A549 (cell line): ENCODE measurements around the gene TBL1XR1. TPM values are rescaled to one million over a fixed set of nuclear protein-coding genes. Genes with fewer than 3 reads are reported as not detected.

Source experiments
- ATAC-seq, 2 experiments: fragments of 200-7000 bp in 1 of 2; fragments of >200 bp in 1 of 2; cut with Nextera tagmentation in 1 of 2; cut with Tn5 transposase in 1 of 2; 3 replicates each; pipeline versions ENCODE4 v1.8.0 to v1.9.1; 2018 to 2020; ENCODE audit warnings: mild to moderate bottlenecking in 1 of 2, moderate library complexity in 1 of 2
- CTCF ChIA-PET: fragments of 300-600 bp; sonication (Branson Sonifier 250); formaldehyde crosslinking; extraction: SDS; loops from one replicate; lab custom pipeline; 2021; ENCODE audit warnings: antibody characterized with exemption, inconsistent platforms; lab: Yijun Ruan, JAX
- POLR2A ChIA-PET: fragments of 350-600 bp; formaldehyde crosslinking; extraction: SDS; loops from one replicate; lab custom pipeline; 2021; ENCODE audit warnings: antibody characterized with exemption, inconsistent platforms; lab: Yijun Ruan, JAX
- DNase-seq, 2 experiments: peaks; one replicate each; pipeline versions ENCODE4 v3.0.0 to v3.0.0-alpha.2; 2011 to 2016; ENCODE audit warnings: low read depth in 1 of 2, low spot score in 1 of 2
- FAIRE-seq: peaks from 2 replicates; lab custom pipeline; 2011; peaks lifted over from hg19 to GRCh38; lab: Jason Lieb, UNC
- H3K27ac ChIP-seq, 2 experiments: fragments of >200 bp; sonication (Bioruptor Twin); formaldehyde crosslinking; 3 replicates each; pipeline ENCODE4 v1.5.1; 2016 to 2017
- H3K4me1 ChIP-seq: fragments of >200 bp; sonication (Bioruptor Twin); formaldehyde crosslinking; 3 replicates; pipeline ENCODE4 v1.6.1; 2016
- H3K4me2 ChIP-seq: fragments of >200 bp; sonication (Bioruptor Twin); formaldehyde crosslinking; 3 replicates; pipeline ENCODE4 v1.6.1; 2016
- H3K4me3 ChIP-seq: fragments of >200 bp; sonication (Bioruptor Twin); formaldehyde crosslinking; 3 replicates; pipeline ENCODE4 v1.5.1; 2016
- H3K9me3 ChIP-seq: fragments of >200 bp; sonication (Bioruptor Twin); formaldehyde crosslinking; 3 replicates; pipeline ENCODE4 v1.6.1; 2016
- CBX8 ChIP-seq: fragments of 200-600 bp; sonication (generic); IDR thresholded peaks from 2 replicates; pipeline ENCODE4 v1.6.1; 2016
- CEBPB ChIP-seq, 2 experiments: fragments of >200 bp in 1 of 2; sonication (Bioruptor Twin) in 1 of 2; formaldehyde crosslinking in 1 of 2; IDR thresholded peaks; 2 replicates each; pipeline ENCODE4 v1.6.1; 2012 to 2016
- CHD2 ChIP-seq: fragments of 150-350 bp; IDR thresholded peaks from 2 replicates; pipeline ENCODE4 v1.6.1; 2014; ENCODE audit warnings: low read length; ENCODE audit not compliant: partially characterized antibody
- CTCF ChIP-seq: fragments of >200 bp; sonication (Bioruptor Twin); formaldehyde crosslinking; IDR thresholded peaks from 3 replicates; pipeline ENCODE4 v1.5.1; 2016
- EHF ChIP-seq: fragments of 250-450 bp; sonication (Bioruptor Pico); IDR thresholded peaks from 2 replicates; pipeline ENCODE4 v1.5.0; 2020; ENCODE audit warnings: mild to moderate bottlenecking
- ESRRA ChIP-seq: fragments of 150-350 bp; IDR thresholded peaks from 2 replicates; pipeline ENCODE4 v1.6.1; 2014; ENCODE audit warnings: mild to moderate bottlenecking, low read length, borderline replicate concordance
- HES2 ChIP-seq: fragments of >200 bp; sonication (Bioruptor Twin); formaldehyde crosslinking; IDR thresholded peaks from 2 replicates; pipeline ENCODE4 v1.6.1; 2016
- HOXB13 ChIP-seq: fragments of 250-450 bp; sonication (Bioruptor Pico); IDR thresholded peaks from 2 replicates; pipeline ENCODE4 v1.5.0; 2020; ENCODE audit warnings: low read depth, mild to moderate bottlenecking, moderate library complexity
- HOXB5 ChIP-seq: fragments of 250-450 bp; sonication (Bioruptor Pico); IDR thresholded peaks from 2 replicates; pipeline ENCODE4 v1.5.0; 2020; ENCODE audit warnings: mild to moderate bottlenecking, moderate library complexity
- MAX ChIP-seq: IDR thresholded peaks from 2 replicates; pipeline ENCODE4 v1.6.1; 2012
- MYC ChIP-seq: IDR thresholded peaks from 2 replicates; pipeline ENCODE4 v1.6.1; 2012; ENCODE audit warnings: mild to moderate bottlenecking, inconsistent platforms, low read length, improper control_type of control experiment, borderline replicate concordance
- PHF8 ChIP-seq: fragments of 200-600 bp; sonication (generic); IDR thresholded peaks from 2 replicates; pipeline ENCODE4 v1.6.1; 2016; ENCODE audit warnings: low read depth, mild to moderate bottlenecking, antibody characterized with exemption, moderate library complexity, borderline replicate concordance
- POLR2A ChIP-seq: IDR thresholded peaks from 2 replicates; pipeline ENCODE4 v1.6.1; 2012; ENCODE audit warnings: mild to moderate bottlenecking, low read length
- POLR2AphosphoS2 ChIP-seq: conservative IDR thresholded peaks from 2 replicates; pipeline ENCODE4 v1.6.1; 2012; ENCODE audit warnings: low read length, improper control_type of control experiment, inconsistent platforms
- RCOR1 ChIP-seq: fragments of 150-350 bp; IDR thresholded peaks from 2 replicates; pipeline ENCODE4 v1.6.1; 2014; ENCODE audit warnings: antibody characterized with exemption, low read length, low read depth
- REST ChIP-seq: fragments of 200-600 bp; sonication (generic); IDR thresholded peaks from 2 replicates; pipeline ENCODE4 v1.6.1; 2016; ENCODE audit warnings: antibody characterized with exemption, mild to moderate bottlenecking, moderate library complexity
- TFCP2L1 ChIP-seq: fragments of 250-450 bp; sonication (Bioruptor Pico); IDR thresholded peaks from 2 replicates; pipeline ENCODE4 v1.5.0; 2021; ENCODE audit warnings: mild to moderate bottlenecking
- ZNF302 ChIP-seq: fragments of 250-450 bp; sonication (Bioruptor Pico); IDR thresholded peaks from 2 replicates; pipeline ENCODE4 v1.9.0; 2021; ENCODE audit warnings: inconsistent platforms, mild to moderate bottlenecking, moderate library complexity
- WGBS: methylation state at CpG from one replicate; pipeline ENCODE4 v1.1.6; 2017; ENCODE audit errors: missing lambda C conversion rate; 5-methylcytosine and 5-hydroxymethylcytosine counted together
- polyA plus RNA-seq, 4 experiments: library from polyadenylated mRNA; depleted of rRNA in 3 of 4; stranded (reverse); fragments of >200 nt; fragmentation: RNase III in 1 of 4; extraction: RNeasy Plus Mini Kit Qiagen cat#74134 plus additional on column Dnase treatment in 1 of 4; gene quantifications; 2 replicates in 3 of 4; 3 replicates in 1 of 4; pipeline ENCODE4 v1.2.3, GENCODE V29; 2011 to 2017

TBL1XR1 gene
- polyA plus RNA-seq, 2 of the 4 experiments (the other 2 are of a cell fraction), result 41.4 to 106 TPM

GRCh38 chr3:177135841-177136492, 61.3 kb downstream of the TBL1XR1 start:
- ChIA-PET CTCF (no interaction called here), POLR2A (no interaction called here)
- 70% methylated on average over 10 of the region's 10 CpGs for WGBS
- no peaks in the 10 kb centered on the region for H3K4me1 ChIP-seq
- DNase-seq, result peak in 1 of 2 experiments; percentile 21
- H3K9me3 ChIP-seq, result no peaks in the 10 kb centered on the region
- ATAC-seq, result 0 out of 6 replicates have a peak, but pooled peaks of 1 of the 2 experiments have one; percentile 36
- TF ChIP-seq CEBPB (IDR thresholded peaks at IDR 0.05), result no peak
- no peak for TF ChIP-seq TFCP2L1 (CRISPR knock-in tag)
- TF ChIP-seq EHF, result no peak
- TF ChIP-seq ZNF302 (CRISPR knock-in tag), result no peak
- no peak for TF ChIP-seq CBX8
- TF ChIP-seq CTCF, result no peak
- TF ChIP-seq ESRRA, result no peak
- TF ChIP-seq MYC, result no peak
- no peak for TF ChIP-seq HOXB5
- TF ChIP-seq CHD2, result no peak
- TF ChIP-seq POLR2A, result no peak
- TF ChIP-seq REST, result no peak
- TF ChIP-seq MAX, result no peak
- H3K4me2 ChIP-seq, result no peak overlapping the region
- peak overlapping the region in 1 of 2 experiments; percentile 31; a peak in 1 of 6 replicates for H3K27ac ChIP-seq
- FAIRE-seq, result no peak
- H3K4me3 ChIP-seq, result no peak overlapping the region

- ChIA-PET CTCF (no interaction called here), POLR2A (no interaction called here)
- 86% methylated on average over 4 of the region's 8 CpGs for WGBS
- ATAC-seq, result no peak
- no peak overlapping the region for H3K27ac ChIP-seq
- DNase-seq, result no peak
- H3K9me3 ChIP-seq, result no peaks in the 10 kb centered on the region
- H3K4me1 ChIP-seq, result no peaks in the 10 kb centered on the region
- no peak for FAIRE-seq
- no peak for TF ChIP-seq HES2
- no peak for TF ChIP-seq RCOR1
- no peak for TF ChIP-seq HOXB13 (CRISPR knock-in tag)
- TF ChIP-seq MAX, result no peak
- no peak for TF ChIP-seq POLR2AphosphoS2
- no peak for TF ChIP-seq PHF8
- H3K4me3 ChIP-seq, result no peak overlapping the region
- H3K4me2 ChIP-seq, result no peak overlapping the region
Observed at GRCh38 chr3:177134816-177135210, 62.5 kb downstream of the TBL1XR1 start.
